Gastroesophageal sphincter (tissue), 4 donors: ENCODE data around the gene AIFM1. TPM values are rescaled to one million over a fixed set of nuclear protein-coding genes. Genes with fewer than 3 reads are reported as not detected.

Experiments used
- ATAC-seq: fragments of 150-250 bp; one replicate; pipeline ENCODE4 v1.9.1; 2016; ENCODE audit warnings: mild to moderate bottlenecking, moderate library complexity
- H3K27ac ChIP-seq, 4 donors: fragments of 200-600 bp; sonication (generic) in 3 of 4; 1 replicate in 3 of 4; 2 replicates in 1 of 4; pipeline ENCODE4 v1.5.1; 2016 to 2019
- H3K27me3 ChIP-seq: fragments of 200-600 bp; sonication (generic); one replicate; pipeline ENCODE4 v1.5.1; 2019
- H3K36me3 ChIP-seq, 2 donors: fragments of 200-600 bp; sonication (generic); one replicate each; pipeline ENCODE4 v1.5.1; 2019; ENCODE audit warnings: control low read depth in 1 of 2
- H3K4me1 ChIP-seq, 3 donors: fragments of 200-600 bp; sonication (generic); 1 replicate in 2 of 3; 2 replicates in 1 of 3; pipeline ENCODE4 v1.5.1; 2016 to 2019; ENCODE audit warnings: control low read depth in 2 of 3
- H3K4me3 ChIP-seq, 2 donors: fragments of 200-600 bp; sonication (generic); one replicate each; pipeline ENCODE4 v1.5.1; 2019; ENCODE audit warnings: mild to moderate bottlenecking in 1 of 2, moderate library complexity in 1 of 2
- H3K9me3 ChIP-seq, 3 donors: fragments of 200-600 bp; sonication (generic); one replicate each; pipeline ENCODE4 v1.5.1; 2017 to 2019; ENCODE audit warnings: control low read depth in 2 of 3
- CTCF ChIP-seq, 4 experiments: fragments of 200-600 bp in 2 of 4; fragments of 450-650 bp in 2 of 4; sonication (generic) in 1 of 4; IDR thresholded peaks; one replicate each; pipeline ENCODE4 v1.5.1; 2017 to 2019; ENCODE audit warnings: antibody characterized with exemption in 4 of 4, mild to moderate bottlenecking in 2 of 4, moderate library complexity in 2 of 4
- EP300 ChIP-seq: sonication (generic); formaldehyde crosslinking; IDR thresholded peaks from one replicate; pipeline ENCODE4 v1.6.1; 2017; ENCODE audit warnings: antibody characterized with exemption, mild to moderate bottlenecking
- POLR2A ChIP-seq, 2 donors: fragments of 450-650 bp; IDR thresholded peaks; one replicate each; pipeline ENCODE4 v1.6.1; 2017; ENCODE audit warnings: antibody characterized with exemption in 2 of 2, mild to moderate bottlenecking in 2 of 2, moderate library complexity in 1 of 2
- POLR2AphosphoS5 ChIP-seq: sonication (generic); formaldehyde crosslinking; IDR thresholded peaks from one replicate; pipeline ENCODE4 v1.6.1; 2017; ENCODE audit warnings: antibody characterized with exemption
- WGBS, 2 donors: methylation state at CpG; one replicate each; pipeline ENCODE4 v1.1.5; 2018; ENCODE audit warnings: low coverage in 1 of 2; 5-methylcytosine and 5-hydroxymethylcytosine counted together
- total RNA-seq, 4 donors: library from RNA; depleted of rRNA; stranded (reverse); fragments of >200 nt; gene quantifications; one replicate each; pipeline ENCODE4 v1.1.0, GENCODE V29; 2016

Gene AIFM1
- total RNA-seq, 4 donors from 2014 or later, result 14.0 to 25.5 (median 16.9) TPM

- Histone ChIP-seq H3K4me3 (no peak overlapping the region), H3K36me3 (no peaks in the 10 kb centered on the region), H3K27me3 (no peaks in the 10 kb centered on the region), H3K9me3 (no peaks in the 10 kb centered on the region), H3K4me1 (peaks cover 0 to 9% (median 0%) of the 10 kb centered on the region in 3 donors), H3K27ac (no peak overlapping the region)
- ATAC-seq, result no peak
- 45 to 80% methylated on average over 2 to 4 of the region's 9 CpGs for WGBS, 2 donors
- no peak for TF ChIP-seq POLR2A (IDR thresholded peaks at IDR 0.05)
- no peak for TF ChIP-seq POLR2AphosphoS5
- no peak for TF ChIP-seq EP300
- TF ChIP-seq CTCF (IDR thresholded peaks at IDR 0.05), result no peak
Observed at GRCh38 chrX:130114141-130114588, 51.5 kb downstream of the AIFM1 start.

GRCh38 chrX:130111220-130112154 is 54.2 kb downstream of the AIFM1 start:
- H3K27ac ChIP-seq, result peak overlapping the region in 3 of 4 donors; percentile 81 to 84 (median 83)
- H3K9me3 ChIP-seq, result no peaks in the 10 kb centered on the region
- WGBS, 2 donors, result 83 to 100% methylated on average over 1 to 2 of the region's 43 CpGs
- H3K27me3 ChIP-seq, result no peaks in the 10 kb centered on the region
- H3K4me1 ChIP-seq, result peaks cover 0 to 20% (median 0%) of the 10 kb centered on the region in 3 donors
- H3K4me3 ChIP-seq, result peak overlapping the region; percentile 72 to 95
- TF ChIP-seq POLR2A (IDR thresholded peaks at IDR 0.05) (no peak), CTCF (IDR thresholded peaks at IDR 0.05) (no peak), EP300 (no peak), POLR2AphosphoS5 (no peak)
- no peak for ATAC-seq
- no peaks in the 10 kb centered on the region for H3K36me3 ChIP-seq

- H3K4me1 ChIP-seq, result peaks cover 0 to 22% (median 0%) of the 10 kb centered on the region in 3 donors
- H3K36me3 ChIP-seq, result no peaks in the 10 kb centered on the region
- TF ChIP-seq CTCF (IDR thresholded peaks at IDR 0.05) (no peak), POLR2A (IDR thresholded peaks at IDR 0.05) (peak; percentile 15 to 35), EP300 (no peak), POLR2AphosphoS5 (no peak)
- 60% methylated on average over 1 of the region's 123 CpGs; no CpG with 5 or more reads in 1 of the 2 donors for WGBS, 2 donors
- H3K4me3 ChIP-seq, result peak within 1 kb of the TSS; percentile 72 to 95
- ATAC-seq, result peak; percentile 74
- peak within 1 kb of the TSS; percentile 70 to 84 (median 82) for H3K27ac ChIP-seq
- no peaks in the 10 kb centered on the region for H3K27me3 ChIP-seq
- no peaks in the 10 kb centered on the region for H3K9me3 ChIP-seq
Observed at GRCh38 chrX:130110379-130111219, 55.0 kb downstream of the AIFM1 start, which contains the start of gene ELF4. Gene ELF4, minus strand, starts transcription at chrX:130110497. Its CDS starts 29,167 bp downstream, at chrX:130081330.

GRCh38 chrX:130109429-130110378 is 55.9 kb downstream of the AIFM1 start:
- TF ChIP-seq EP300 (no peak), CTCF (IDR thresholded peaks at IDR 0.05) (no peak), POLR2A (IDR thresholded peaks at IDR 0.05) (no peak), POLR2AphosphoS5 (no peak)
- Histone ChIP-seq H3K27ac (peak overlapping the region; percentile 70 to 84 (median 82)), H3K4me1 (peaks cover 0 to 28% (median 0%) of the 10 kb centered on the region in 3 donors), H3K27me3 (no peaks in the 10 kb centered on the region), H3K4me3 (peak overlapping the region; percentile 72 to 95), H3K36me3 (no peaks in the 10 kb centered on the region), H3K9me3 (no peaks in the 10 kb centered on the region)
- no CpG with 5 or more reads among the region's 81 CpGs for WGBS, 2 donors
- ATAC-seq, result peak; percentile 23
